Measurements from ENCODE around the gene SP1.
"Not testable (repeated sequence)": the region's sequence is repeated elsewhere in the genome, so short reads cannot be mapped to it uniquely, and the experiment has no call there.

SP1 gene

GRCh38 chr12:53361638-53362037 lies 18.3 kb upstream of the SP1 start:
- not testable (repeated sequence) for DNase-seq

DNA sequence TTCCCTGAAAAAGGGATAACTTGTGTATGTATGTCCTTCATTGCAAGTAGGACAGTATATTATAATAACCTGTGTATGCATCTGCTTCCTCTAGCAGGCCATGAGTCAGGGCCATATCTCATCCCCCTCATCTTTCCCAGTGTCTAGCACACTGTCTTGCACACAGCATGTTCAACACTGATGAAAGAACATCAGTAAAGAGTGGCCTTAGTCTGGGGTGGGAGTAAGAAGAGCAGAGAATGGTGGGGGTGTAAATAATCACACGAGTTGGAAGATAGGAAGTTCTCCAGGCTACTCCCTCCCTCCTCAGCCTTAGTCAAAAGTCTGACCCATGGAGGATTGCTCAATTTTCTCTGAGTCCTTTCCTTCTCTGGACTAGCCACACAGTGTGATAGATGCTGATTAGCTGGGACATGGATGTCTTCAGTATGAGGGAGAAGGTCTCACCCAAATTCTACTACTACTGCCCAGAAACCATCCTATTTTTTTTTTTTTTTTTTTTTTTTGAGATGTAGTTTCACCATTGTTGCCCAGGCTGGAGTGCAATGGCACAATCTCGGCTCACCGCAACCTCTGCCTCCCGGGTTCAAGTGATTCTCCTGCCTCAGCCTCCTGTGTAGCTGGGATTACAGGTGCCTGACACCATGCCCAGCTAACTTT lies 14.6 kb upstream of the SP1 start:
- DNase-seq, result no peak

- DNase-seq, result not testable (repeated sequence)
Observed at GRCh38 chr12:53373554-53374133, 6.3 kb upstream of the SP1 start.

DNA sequence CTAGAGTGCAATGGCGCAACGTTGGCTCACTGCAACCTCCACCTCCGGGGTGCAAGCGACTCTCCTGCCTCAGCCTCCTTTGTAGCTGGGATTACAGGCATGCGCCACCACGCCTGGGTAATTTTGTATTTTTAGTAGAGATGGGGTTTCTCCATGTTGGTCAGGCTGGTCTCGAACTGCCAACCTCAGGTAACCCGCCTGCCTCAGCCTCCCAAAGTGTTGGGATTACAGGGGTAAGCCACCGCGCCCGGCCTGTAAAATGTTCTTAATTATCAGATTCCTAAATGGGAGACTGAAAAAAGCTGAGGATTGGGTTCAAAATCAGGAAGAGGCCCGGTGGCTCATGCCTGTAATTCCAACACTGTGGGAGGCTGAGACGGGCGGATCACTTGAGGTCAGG lies 5.7 kb upstream of the SP1 start:
- not testable (repeated sequence) for DNase-seq

- DNase-seq, result no peak
Observed at GRCh38 chr12:53376747-53377146, 3.2 kb upstream of the SP1 start.

GRCh38 chr12:53378222-53378621 lies 1.8 kb upstream of the SP1 start:
- DNase-seq, result no peak

GRCh38 chr12:53378724-53379388 lies 1.1 kb upstream of the SP1 start:
- DNase-seq, result no peak

DNA sequence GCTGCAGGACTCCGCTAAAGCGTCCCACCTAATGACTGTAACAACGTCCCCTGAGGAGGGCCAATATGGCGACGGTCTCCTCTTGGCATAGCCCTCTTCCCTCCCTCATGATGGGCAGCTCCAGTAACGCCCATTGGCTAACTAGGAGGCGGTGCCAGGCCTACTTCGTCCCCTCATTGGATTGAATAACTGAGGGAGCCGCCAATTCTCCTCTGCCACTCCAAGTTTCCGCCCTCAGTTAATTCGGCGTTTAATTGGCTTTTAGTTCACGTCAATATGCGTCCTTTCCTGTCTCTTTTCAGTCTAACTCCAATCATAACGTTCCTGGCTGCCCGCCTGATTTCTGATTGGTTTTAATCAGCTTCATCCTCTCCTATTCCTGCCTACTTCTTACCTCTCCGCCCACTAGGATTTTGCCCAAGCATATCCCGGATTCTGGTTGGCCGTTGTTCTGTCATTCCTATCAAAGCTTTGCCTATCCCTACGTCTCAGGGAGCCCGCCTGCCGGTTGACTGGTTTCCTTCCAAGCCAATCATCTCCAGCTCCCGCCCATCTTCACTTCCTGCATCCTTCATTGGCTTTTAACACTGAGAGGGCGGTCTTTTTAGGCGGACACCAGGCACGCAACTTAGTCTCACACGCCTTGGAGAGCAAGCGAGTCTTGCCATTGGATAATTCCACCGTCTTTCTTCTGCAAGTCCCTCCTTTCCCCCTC lies 430 bp upstream of the SP1 start:
- peak; percentile 100 for DNase-seq

GRCh38 chr12:53380794-53381730 lies 1.1 kb downstream of the SP1 start:
- peak; percentile 82 for DNase-seq

GRCh38 chr12:53381731-53382630 lies 2.0 kb downstream of the SP1 start:
- peak; percentile 89 for DNase-seq

DNA sequence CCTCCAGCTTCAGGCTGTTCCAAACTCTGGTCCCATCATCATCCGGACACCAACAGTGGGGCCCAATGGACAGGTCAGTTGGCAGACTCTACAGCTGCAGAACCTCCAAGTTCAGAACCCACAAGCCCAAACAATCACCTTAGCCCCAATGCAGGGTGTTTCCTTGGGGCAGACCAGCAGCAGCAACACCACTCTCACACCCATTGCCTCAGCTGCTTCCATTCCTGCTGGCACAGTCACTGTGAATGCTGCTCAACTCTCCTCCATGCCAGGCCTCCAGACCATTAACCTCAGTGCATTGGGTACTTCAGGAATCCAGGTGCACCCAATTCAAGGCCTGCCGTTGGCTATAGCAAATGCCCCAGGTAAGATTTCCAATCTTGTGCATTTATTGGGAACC lies 3.3 kb downstream of the SP1 start:
- DNase-seq, result no peak

DNA sequence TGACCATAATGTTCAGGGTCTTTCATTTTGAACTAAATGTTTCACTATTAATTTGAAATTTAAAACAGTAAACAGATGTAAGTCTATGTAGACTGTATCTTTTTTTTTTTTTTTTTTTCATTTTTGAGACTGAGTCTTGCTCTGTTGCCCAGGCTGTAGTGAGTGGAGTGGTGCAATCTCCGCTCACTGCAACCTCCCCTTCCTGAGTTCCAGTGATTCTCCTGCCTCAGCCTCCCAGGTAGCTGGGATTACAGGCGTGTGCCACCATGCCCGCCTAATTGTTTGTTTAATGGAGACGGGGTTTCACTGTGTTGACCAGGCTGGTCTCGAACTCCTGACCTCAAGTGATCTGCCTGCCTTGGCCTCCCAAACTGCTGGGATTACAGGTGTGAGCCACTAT lies 6.4 kb downstream of the SP1 start:
- not testable (repeated sequence) for DNase-seq

DNA sequence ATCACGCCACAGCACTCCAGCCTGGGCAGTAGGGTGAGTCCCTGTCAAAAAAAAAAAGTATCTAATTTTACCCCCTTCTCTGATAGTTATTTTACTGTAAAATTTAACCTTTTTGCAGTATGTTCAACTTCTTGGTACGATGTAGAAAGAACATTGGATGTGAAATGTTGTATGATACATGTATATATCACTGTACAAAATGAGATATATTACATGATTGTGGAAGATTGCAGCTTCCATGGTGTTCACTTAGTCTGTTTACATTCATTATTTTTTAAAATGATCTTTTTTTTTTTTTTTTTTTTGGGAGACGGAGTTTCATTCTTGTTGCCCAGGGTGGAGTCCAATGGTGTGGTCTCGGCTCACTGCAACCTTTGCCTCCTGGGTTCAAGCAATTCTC lies 9.0 kb downstream of the SP1 start:
- DNase-seq, result no peak

GRCh38 chr12:53389702-53390101 lies 9.7 kb downstream of the SP1 start:
- DNase-seq, result no peak

DNA sequence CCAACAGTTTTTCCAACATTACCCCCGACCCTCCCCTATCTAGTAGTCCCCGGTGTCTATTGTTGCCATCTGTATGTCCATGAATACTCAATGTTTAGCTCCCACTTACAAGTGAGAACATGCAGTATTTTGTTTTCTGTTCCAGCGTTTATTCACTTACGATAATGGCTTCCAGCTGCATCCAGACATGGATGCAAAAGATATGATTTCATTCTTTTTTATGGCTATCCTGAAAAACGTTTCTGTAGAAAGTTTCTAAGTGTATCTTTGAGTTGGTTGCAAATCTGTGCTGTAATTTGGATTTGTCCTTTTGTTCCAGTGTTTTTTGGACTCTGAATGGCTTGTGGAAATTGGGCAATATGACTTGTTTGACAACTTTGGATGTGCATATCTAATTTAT lies 11.7 kb downstream of the SP1 start:
- DNase-seq, result no peak

- no peak for DNase-seq
Observed at GRCh38 chr12:53399896-53400295, 19.9 kb downstream of the SP1 start.

GRCh38 chr12:53402351-53402750 lies 22.4 kb downstream of the SP1 start:
- not testable (repeated sequence) for DNase-seq

DNA sequence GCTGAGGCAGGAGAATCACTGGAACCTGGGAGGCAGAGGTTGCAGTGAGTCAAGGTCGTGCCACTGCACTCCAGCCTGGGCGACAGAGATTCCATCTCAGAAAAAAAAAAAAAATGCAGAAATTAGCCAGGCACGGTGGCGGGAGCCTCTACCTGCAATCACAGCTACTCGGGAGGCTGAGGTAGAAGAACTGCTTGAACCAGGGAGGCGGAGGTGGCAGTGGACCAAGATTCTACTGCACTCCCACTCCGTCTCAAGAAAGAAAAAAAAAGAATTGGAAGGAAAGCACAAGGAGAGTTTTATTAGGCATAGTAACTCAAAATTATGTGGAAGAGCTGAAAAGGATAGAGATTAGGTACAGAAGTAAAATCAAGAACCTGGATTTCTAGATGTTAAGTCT lies 22.9 kb downstream of the SP1 start:
- DNase-seq, result no peak

GRCh38 chr12:53410951-53411350 lies 31.0 kb downstream of the SP1 start:
- no peak for DNase-seq

DNA sequence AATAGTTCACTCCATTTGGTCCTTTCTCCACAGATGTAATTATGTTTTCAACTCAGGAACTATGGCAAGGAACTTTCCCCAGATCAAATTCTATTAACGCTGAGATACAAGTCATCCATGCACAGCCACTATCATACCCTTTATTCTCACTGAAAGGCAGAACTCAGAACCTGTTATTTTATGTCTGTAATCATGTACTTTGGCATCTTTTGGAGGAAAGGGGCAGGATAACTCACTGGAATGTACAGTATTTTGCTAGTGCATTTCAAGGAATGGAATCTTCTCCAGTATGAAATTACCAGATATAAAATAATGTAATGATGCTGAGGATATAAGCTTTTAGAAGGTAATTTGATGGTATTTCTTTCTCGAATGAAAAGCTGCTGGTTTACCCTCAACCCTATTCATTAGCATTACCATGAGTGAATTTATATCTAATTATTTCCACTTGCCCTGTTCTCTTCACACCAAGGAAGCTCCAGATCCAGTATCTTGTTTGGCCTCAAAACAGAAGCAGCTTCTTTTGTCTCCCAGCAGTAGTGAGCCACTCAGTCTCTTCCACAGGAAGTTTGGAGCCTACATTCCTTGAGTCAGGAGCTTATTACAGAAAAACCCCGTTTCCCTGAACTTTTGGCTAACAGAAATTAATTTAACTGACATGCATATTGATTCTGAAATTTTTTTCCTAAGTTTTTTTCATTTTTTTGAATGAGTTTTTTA lies 33.7 kb downstream of the SP1 start:
- DNase-seq, result no peak
